T1000 (cell line): Measurements from ENCODE around the gene WDR35.

Experiments
- DNase-seq: peaks from one replicate; lab custom pipeline; 2025; ENCODE audit warnings: mixed read lengths; lab: John Stamatoyannopoulos, UW

Gene WDR35

DNA sequence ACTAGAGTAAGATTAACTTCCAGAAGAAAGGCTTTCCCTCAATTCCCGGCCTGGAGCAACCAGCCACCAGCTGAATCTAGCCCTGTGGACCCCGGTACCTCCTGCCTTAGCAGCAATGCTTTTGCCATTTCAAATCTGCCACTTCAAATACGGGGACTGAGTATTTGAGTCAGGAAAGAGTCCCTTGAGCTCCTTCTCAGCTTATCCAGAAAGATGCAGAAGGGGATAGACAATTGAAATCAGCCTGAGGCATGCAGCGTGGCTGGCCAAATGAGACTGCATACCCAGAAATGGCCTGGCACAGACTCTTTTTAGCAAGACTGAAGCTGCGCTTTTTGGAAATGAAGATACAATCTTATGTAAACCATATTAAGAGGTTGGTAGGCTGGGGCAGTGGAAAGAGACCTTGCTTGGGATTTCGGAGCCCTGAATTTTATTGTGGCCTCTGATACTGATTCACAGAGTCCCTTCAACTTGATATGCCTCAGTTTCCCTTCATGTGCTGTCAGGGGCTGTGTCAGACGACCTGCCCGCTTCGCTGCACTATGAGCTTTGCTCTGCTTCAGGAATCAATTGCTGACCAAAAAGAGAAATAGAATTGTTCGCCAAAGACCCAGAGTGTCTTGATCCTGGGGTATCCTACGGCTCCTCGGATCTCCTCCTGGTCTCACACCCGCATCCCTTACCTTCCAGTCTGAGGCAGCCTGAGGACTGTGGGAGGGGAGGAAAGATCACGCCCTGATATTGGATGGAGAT is 21.5 kb upstream of the WDR35 start:
- DNase-seq, result no peak

DNA sequence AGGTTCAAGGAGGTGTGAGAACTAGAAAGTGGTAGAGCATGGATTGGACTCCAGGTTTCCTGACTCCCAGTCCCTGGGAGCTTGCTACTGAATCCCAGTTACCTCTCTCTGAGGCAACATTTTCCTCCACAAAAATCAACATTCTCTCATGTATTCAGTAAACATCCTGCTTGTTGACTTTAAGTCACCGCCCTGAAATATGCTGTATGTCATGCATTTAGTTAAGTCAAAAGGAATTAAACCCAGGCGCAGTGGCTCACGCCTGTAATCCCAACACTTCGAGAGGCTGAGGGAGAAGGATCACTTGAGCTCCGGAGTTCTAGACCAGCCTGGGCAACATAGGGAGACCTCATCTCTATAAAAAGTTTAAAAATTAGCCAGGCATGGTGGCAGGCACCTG is 18.8 kb upstream of the WDR35 start:
- DNase-seq, result no peak

DNA sequence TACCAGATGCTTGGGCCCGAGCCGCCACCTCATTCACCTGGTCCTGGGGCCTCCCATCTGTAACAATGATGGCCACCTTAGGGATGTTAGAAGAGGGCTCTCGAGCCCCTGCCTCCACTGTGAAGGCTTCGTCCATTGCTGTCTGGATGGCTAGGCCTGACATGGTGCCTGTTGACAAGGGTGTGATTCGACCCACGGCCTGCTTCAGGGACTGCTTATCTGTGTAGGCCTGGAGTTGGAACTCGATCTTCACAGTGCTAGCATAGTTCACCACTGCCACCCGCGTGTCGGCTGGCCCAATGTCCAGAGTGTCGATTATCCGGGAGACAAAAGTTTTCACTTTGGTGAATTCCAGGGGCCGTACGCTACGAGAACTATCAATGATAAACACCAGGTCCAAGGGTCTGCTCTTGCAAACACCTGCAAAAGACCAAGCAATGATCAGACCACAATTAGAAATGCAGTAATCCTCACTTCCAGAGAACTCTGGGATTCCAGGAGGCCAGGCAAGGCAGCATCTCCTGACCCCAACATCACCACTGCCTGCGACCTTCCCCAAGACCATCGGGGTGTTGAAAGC is 16.1 kb upstream of the WDR35 start:
- no peak for DNase-seq

DNA sequence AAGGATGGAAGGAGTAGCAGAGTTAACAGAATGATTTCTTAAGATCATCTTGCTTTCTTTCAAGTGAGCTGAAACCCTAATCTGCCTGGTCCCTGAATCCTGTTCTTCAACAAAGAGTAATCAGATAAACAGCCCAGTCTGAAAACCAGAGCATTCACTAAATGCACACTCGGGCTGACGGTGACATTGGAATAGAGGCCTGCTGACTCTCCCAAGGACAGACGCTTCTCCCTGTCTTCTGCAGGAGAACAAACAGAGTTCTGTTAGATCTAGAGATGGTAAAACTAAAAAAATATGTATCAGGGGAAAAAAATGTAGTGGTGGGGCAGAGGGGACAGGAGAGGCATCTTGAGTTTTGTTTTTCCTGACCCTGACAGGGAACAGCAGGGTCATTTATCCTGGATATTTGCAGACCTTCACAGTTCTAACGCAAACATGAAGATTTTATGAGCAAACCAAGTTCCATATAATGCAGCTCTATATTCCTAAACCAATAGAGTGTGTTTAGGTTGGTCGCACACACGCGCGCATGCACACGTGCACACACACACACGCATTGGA is 15.2 kb upstream of the WDR35 start:
- no peak for DNase-seq

DNA sequence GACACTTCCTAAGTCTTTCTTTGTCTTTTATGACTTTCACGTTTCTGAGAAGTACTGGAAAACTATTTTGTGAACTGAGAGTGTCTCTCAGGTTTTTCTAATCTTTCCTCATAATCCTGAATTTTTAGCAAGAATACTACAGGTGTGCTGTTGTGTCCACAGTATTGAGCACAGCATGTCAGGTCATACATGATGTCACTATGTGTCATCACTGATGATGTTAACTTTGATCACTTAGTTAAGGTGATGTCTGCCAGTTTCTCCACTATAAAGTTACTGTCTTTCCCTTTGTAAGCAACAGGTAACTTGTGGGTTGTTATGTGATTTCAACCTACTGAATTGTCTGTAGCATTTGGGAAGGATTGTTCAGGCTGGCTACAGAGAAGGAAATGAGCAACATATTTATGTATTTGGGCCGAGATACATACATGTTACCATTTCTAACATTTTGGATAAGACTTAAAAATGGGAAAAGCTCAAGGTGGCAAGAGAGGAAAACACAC is 11.5 kb upstream of the WDR35 start:
- DNase-seq, result no peak

DNA sequence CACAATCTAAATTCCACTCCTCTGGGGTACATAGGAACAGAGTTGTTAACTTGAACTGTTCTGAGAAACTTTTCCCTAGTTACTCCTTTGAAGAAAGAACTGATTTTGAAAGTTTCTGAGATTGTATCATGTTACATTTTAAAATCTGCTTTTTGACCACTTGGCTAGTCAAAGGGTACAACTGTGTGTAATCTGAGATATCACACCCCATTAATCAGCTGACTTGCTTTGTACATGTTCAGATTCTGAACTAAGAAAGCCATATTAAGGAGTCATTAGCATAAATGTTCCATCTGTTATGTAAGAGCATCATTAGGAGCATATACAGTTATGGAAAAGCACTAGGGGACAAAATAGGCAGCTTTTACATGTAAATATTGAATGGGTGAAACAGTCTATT is 3.8 kb upstream of the WDR35 start:
- no peak for DNase-seq

DNA sequence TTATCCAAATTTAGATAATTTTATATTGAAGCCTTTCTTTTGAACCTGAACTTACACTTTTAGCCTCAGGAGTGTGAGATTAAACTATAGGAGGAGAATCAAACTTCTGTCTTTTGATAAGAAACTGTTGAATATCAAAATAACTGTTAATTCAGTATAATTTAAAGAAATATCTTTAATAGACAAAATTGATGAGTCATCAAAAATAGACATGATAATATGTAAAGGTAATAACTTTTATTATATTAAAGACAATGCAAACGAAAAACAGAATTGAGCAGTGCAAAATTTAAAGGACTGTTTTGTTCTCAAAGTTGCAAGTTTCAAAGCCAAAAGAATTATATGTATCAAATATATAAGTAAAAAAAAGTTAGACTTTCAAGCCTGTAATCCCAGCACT is 2.0 kb upstream of the WDR35 start:
- no peak for DNase-seq

DNA sequence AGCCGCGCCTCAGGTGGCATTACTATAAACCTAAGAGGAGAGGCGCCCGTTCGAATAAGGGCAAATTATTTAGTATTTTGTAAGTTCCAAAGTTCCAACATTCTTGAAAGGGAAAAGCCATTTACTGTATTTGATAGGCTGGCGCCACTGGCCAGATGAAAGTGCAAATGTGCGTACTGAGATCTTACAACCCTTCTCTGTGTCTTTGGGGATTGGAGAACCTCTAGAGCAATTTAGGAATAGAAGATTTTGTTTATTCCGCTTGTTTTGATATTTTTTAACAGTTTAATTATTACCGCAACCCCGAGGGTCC is 467 bp upstream of the WDR35 start:
- no peak for DNase-seq

DNA sequence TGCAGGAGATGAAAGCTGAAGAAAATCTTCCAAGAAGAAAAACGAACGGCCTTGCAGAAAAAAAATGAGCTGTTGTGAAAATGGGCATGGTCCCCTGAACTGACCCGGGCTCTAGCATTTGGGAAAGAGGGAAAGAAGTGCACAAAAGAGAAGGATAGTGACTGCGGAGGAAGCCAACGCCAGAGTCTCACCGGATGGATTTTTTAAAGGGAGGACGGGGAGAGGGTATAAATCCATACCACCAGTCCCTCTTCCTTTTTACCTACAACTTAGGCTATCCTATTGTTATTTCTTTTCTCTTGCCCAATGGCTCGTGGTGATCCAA is 601 bp downstream of the WDR35 start:
- DNase-seq, result no peak

DNA sequence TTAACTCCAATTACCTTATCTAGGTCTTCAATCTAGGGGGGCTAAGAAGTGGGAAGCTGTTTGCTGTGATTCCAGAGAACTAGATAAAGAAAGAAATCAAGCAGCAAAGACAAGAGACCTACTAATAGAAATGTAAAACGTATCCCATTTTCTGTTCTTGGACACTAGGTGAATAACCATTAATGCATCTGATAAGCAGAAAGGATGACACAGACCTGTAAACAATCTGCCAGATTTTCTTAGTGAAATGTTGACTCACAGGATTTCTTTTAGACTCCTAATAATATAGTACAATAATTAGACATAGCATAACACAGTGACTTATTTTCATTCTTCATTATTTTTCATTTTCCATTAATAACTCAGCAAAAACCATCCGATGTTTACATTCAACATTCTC is 1.3 kb downstream of the WDR35 start:
- no peak for DNase-seq

DNA sequence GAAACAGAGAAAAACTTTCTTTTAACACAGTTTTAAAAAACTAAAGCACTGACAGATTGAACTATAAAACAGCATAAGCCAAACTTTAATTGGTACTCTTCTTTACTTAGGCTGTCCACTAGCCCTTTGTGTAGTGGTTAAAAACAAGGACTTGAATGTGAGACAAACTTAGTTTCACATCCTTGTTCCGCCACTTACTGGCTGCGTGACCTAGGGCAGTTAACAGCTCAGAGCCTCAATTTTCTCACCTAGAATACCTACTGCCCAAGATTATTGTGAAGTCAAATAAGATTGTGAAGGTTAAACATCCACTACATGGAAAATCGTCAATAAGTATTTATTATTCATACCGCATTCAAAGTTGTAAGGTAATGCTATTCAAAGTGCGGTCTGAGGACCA is 2.0 kb downstream of the WDR35 start:
- no peak for DNase-seq

DNA sequence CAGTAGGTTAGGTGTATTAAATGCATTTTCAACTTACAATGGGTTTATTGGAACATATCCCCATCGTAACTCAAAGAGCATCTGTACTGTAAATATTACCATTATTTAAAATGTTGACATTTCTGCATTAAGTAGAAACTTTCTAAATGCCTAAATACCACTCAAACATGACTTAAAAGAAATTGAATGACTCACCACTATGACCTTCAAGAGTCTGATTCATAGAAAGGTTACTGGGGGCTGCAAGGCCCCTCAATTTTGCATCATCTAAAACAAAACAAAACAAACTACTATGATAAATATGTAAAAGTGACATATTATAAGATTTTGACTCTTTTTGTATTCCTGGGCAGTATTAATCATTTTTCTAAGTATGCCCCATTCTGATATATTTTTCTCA is 7.6 kb downstream of the WDR35 start:
- DNase-seq, result no peak

DNA sequence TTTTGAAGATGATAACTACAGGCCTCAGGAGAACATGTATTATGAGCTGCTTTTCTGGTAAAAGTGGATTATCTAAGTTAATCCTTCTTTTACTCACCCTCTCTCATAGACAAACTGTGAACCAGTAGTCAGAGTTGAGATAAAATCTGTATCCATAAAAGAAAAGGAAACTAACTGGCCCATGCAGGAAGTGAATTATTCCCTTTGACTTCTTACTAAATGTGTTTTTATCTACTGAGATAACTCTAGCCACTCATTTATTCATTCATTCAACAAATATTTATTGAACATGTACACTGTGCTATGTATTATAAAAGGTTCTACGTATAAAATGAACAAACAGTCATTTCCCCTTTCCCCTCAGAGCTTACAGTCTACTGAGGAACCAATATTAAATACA is 10.0 kb downstream of the WDR35 start:
- no peak for DNase-seq

DNA sequence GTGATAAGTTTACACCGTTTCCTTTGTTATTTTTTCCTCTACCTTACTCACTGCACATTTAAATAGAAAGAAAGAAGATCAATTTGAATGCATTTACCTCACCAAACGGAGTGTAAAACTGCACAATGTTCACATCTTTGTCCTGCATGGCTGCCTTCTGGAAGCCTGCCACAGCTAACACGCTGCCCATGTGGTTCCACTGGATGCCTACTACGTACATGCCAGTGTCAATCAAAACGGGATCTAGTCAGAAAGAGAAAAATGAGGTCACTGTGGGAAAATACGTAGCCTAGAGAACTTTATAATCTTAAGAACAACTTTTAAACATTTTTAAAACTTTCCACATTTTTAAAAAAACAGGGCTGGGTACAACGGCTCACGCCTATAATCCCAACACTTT is 16.4 kb downstream of the WDR35 start:
- DNase-seq, result no peak

DNA sequence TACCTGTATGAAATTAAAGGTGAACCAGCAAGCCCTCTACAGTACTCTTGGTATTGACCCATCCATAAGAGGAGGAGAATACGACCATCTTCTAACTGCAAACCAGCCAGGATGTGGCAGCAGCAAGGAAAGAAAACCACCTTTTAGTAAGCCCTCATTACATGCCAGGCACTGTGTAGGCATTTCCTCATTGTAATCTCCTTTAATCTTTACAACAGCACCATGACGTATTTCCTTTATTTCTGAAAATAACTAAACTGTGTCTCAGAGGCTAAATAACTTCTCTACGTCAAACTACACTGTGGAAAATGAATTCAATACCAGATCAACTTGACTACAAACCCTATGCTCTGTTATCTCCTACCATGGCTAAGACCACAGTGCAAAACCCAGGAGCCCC is 18.2 kb downstream of the WDR35 start:
- no peak for DNase-seq

DNA sequence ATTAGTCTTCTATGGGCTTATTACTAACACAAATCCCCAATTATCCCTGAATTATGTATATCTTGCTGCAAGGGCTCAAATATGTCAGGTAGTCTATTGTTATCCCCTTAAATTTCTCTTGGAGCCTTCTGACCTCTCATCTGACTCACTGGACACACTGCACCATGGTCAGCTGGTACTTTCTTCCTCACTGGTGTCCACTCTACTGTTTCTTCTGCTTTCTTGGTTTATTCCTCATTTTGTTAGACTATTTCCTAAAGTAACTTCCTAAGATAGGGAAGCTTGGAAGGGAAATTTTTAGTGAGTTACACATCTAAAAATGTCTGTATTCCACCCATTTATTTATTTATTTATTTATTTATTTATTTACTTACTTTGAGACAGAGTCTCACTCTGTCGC is 26.5 kb downstream of the WDR35 start:
- DNase-seq, result no peak

DNA sequence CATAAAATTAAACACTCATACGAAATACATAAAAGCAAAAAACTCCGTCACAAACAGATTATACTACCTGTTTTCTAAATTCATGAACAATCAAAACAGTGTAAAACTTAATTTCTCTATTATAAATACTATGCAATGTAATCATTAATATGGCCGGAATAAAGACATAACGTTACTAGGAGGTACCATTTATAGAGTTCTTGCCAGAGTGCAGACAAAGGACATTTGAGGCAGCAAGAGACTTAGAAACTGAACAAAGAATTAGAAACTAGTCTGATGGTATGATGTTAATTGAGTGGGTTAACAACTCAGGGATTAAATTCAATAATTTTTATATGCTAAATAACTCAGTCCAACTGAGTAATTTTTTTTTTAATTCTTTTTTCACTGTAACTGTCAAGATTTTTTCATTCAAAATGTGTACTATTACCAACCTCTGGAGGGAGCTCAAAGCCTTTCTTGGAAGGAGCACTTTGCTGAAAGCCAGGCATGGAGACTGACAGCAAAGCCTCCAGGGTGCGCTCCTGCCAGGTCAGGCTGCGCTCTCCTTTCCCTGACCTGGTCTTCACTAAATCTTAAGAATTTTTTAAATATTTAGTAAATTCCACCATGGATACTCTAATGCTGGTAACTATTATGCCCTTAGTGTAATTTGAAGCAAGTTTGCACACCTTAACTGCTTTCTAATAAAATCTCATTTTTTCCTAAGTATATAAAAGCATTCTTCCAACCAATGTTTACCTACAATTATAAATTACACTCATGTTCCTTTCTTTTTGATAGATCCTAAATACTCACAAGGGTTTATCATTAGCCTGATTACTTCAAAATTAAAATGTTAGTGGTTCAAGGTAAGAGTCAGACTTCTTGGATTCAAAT is 34.1 kb downstream of the WDR35 start:
- DNase-seq, result no peak

DNA sequence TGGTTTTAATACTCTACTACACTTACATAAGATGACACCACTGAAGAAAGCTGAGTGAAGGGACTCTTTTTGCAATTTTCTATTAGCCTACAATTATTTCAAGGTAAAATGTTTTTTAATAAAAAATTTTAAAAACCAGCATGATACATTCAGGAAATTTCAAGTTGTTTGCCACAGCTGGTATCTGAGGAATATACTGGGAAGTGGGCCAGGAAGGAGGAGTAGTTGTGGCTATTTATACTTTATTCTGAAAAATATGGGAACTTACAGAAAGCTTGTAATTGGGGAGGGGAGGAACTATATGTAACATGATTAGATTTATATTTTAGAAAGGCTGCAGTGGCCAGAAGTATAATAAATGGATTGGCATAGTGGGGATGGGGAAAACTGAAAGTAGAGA is 40.8 kb downstream of the WDR35 start:
- no peak for DNase-seq

DNA sequence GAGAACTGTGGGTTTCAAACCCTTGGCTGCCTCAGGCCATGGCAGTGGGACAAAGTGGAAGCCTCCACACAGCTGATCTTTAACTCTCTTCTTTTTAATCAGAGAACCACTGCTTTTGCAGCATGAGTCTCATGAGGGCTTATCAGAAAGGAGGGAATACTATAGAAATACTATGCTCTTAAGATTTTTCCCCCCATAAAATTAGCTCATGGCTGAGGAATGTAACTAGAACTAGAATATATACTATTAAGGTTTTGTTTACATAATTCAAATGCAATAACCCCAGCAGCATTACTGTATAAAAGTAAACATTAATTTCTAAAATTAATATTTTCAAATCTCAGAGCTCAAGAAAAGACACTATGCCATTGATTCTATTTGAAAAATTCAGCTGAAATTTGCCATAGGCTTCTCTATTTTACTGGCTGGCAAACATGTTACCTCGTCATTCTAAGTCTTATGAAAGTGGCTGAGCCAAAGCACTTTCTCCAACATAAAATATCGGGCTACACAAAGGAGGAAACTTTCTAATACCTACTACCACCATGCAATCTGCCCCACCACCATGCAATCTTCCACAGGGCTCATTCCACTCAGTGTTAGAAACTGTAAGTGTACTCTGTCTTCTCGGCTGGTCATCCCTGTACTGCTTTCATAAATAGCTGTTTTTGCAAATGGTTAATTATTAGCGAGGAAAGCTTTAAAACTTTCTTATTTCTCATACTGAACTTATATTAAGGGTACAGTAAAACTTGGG is 42.5 kb downstream of the WDR35 start:
- DNase-seq, result no peak

DNA sequence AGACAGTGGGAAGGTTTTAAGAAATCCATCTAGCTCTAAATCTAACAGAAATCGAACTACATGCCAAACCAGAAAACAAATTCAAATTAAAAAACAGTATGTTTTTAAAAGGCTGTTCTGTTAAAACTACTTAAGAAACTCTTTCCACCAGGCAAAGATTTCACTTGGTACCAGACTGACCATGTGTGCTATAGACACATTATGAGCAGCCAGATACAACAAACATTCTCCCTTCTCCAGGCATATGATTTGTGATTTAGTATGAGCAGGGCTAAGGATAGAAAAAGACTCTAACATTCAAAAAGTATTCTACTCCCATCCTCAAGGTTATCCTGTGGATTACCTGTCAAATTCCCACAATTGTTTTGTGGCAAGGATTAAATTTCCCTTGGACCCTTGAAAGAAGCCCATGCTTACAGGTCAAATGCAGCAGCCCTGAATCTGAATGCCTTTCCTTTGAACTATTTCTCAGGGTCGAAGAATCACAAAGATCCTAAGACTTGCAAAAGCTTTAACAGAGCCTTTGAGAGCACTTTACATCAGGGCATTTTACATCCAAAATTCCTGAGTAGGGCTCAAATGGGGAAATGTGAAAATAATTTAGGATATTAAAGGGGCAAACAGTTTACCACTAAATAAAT is 45.6 kb downstream of the WDR35 start:
- no peak for DNase-seq

DNA sequence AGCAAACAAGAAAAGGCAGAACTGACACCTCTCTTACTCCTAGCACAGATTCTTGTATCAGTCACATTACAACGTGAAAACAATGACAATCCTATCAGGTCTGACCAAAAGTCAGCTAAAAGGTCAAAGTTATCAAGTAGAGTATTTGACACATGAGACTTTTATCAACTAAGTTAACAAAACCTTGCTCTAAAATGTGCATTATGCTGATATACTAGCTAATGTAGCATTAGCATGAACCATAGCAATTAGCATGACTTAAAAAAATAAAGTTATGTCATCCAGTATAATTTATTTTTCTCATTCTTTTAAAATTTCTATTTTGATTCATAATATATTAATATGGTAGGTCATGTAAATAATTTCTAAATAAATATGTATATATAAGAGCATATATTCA is 46.7 kb downstream of the WDR35 start:
- DNase-seq, result no peak

DNA sequence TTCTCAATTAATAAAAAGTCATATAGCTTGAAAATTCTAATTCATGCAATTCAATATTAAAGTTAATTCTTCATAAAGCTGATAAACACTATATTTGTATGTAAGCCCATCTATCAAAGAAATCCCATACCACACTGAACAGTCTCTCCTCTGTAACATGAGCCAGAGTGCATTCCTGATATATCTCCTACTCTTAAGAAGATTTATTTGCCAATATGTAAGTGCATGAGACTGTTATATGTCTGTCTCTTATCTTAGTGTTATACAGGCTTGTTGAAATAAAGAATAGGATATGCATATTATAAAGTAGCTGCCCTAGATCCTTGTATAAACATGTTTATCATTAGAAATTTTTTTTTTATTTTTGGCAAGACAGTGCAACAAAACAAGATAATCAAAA is 47.7 kb downstream of the WDR35 start:
- no peak for DNase-seq
